Hematopoietic multipotent progenitor cell (in vitro differentiated cells): Measurements from ENCODE around the gene HGF. TPM values are rescaled to one million over a fixed set of nuclear protein-coding genes. Genes with fewer than 3 reads are reported as not detected.
"Not testable (repeated sequence)": the region's sequence is repeated elsewhere in the genome, so short reads cannot be mapped to it uniquely, and the experiment has no call there.

ENCODE experiments used
- DNase-seq, 3 donors: peaks; one replicate each; pipeline ENCODE4 v3.0.0-alpha.2; 2011 to 2015; ENCODE audit warnings: low read depth in 2 of 3, low spot score in 2 of 3
- total RNA-seq: library from RNA; depleted of rRNA; stranded (reverse); fragments of >200 nt; gene quantifications from one replicate; pipeline ENCODE4 v1.2.3, GENCODE V29; 2012

HGF gene
- total RNA-seq, 1 donor, result 9.4 TPM

DNA sequence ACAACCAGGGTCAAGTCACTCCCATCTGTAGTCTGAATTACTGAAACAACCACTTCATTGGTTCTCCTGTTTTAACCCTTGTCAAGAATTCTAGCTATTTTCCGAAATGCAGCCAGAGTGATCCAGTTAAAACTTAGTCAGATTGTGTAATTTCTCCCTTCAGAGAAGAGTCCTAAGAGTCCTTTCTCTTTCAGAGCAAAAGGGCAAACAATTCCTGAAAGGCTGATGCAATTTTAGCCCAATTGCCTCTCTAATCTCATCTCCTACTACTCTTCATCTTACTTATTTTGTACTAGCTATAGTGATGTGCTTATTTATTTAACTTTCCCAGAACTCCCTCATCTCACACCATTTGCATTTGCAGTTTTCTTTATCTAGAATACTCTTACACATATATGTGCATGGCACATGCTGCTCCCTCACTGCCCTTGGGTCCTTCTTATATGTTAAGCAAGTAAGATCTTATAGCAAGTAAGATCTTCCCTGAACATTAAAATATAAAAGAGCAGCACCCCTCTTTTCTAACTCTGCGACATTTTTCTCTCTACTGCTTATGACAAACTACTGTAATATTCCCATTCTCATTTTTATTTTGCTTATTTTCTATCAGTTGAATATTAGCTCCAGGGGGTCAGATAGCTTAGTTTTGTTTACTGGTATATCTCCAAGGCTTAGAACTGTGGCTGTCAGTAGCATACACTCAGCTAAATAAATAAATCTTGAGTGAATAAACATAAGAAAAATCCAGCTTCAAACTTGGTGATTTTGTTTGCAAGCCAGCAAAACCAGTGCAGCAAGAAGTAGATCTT, 44.6 kb downstream of the HGF start:
- DNase-seq, result no peak

DNA sequence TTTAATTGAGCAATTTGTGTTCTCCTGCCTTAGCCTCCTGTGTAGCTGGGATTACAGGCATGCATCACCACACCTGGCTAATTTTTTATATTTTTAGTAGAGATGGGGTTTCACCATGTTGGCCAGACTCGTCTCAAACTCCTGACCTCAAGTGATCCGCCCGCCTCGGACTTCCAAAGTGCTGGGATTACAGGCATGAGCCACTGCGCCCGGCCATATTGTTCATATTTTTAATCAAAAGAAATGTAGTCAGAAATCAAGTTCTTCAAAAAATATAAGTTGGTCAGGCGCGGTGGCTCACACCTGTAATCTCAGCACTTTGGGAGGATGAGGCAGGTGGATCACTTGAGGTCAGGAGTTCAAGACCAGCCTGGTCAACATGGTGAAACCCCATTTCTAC, 47.6 kb downstream of the HGF start:
- not testable (repeated sequence) for DNase-seq

DNA sequence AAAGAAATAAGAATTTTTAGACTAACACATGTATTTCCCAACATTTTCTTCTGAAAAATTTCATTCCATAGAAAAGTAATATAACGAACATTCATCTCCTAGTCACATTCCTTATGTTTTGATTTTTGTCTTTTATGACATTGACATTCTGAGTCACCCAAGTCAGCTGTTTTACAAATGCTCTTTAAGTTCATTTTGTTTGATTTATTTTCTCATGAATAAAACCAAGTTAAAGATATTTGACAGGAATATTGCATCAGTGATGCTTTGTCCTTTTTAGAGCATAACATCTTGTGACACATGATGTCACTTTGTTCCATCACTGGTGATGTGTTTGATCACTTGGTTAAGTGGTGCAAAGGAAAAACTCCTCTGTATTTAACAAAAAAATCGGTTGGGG, 48.4 kb downstream of the HGF start:
- no peak for DNase-seq

DNA sequence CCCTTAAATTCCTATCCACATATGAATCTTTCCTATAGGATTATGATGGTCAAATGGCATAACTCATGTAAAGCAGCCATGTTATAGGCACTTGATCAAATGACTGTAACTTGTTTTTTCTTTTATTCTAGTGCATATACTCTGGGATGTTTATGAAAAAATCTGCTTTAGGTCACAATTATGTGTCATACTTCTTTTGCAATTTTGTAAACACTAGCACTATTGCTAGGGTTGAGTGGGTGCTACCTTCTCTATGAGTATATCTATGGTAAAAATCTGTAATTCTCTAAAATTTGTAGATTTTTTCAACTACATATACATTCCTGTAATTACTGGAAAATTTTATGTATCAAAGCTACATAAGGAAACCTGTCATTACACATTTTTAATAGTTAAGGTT, 50.0 kb downstream of the HGF start:
- no peak for DNase-seq

DNA sequence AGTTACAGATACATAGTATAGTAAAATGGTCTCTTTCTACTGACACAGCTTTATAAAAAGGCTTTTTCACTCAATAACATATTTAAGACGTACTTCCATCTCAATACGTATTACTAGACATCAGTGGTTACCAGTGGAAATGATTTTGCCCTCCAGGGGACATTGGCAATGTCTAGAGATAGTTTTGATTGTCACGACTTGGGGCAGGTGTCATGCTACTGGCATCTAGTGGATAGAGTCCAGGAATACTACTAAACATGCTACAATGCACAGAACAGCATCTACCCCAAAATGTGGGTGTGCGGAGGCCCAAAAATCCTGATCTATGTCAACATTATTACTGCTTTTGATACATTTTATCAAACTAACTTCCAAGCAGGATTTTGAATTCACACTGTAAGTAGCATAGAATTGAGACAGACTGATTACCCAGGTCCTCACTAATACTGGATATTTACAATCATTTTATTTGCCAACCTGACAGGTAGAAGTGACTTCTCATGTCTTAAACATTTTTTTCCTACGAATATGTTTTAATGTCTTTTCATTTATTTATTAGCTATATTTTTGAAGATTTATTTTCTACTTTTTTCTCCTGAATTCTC, 53.8 kb downstream of the HGF start:
- no peak for DNase-seq

DNA sequence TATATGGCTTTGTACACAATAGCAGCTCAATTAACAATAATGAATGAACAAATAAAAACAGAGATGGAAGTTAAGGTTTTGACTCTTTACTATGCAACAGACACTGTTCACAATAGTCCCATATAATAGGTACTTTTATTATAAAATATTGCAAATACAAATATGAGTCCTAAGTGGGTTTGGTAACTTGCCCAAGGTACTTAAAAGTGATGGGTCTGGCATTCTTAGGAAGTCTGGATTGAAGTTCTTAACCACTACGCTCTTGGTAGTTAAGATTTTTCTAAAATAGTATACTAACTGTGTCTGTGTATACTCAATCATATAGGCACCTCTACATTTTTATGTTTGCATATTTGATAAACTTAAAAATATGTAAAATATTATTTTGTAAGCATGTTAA, 55.5 kb downstream of the HGF start:
- DNase-seq, result no peak

DNA sequence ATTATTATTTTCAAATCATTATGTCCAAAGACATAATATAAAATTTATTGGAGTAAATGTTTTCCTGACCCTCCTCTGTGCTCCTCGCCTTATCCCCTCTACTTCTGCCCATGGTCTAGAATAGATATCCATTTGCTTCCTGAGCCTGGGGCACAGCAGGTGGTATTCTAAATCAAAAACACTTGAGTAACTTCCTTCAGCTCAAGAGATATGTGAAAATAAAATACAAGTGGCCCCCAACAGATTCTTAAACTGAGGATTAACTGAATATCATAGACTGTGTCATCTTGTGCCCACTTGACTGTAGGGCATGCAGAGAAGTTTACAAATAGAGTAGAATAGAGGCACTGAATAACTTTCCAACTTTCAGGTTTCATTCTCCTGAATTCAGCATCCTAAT, 59.1 kb downstream of the HGF start:
- DNase-seq, result no peak

DNA sequence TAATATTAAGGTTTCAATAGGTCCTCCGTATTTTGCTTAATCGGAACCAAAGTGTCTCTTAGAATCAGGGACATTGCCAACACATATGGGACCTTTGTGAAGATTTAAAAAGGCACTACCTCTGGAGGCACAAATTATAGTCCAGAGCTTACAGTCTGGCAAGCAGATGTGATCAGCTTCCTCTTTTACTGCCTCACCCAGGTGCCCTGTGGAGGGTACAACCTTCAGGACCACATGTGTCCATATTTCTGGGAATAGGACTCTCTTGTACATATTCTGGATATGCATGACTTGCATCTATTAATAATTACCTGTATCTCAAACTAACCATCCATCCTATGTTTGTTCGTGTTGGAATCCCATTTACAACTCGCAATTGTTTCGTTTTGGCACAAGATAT, 60.0 kb downstream of the HGF start:
- no peak for DNase-seq

DNA sequence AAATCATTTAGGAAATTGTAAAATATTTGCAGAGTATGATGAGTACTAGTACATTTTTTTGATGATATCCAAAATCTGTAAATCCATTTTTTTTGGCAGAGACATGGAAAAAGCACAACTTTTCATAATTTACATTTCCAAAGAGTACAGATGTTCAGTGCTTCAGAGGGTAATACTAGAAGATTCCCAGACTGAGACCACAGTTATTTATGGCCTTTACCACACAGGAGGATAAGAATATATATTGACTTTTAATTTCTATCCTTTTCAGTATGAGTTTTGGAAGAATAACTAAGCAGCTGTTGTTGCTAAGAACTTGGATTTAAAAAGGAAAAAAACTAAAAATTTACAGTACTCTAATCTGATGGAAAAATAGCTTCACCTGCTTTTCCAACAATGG, 61.9 kb downstream of the HGF start:
- DNase-seq, result no peak

DNA sequence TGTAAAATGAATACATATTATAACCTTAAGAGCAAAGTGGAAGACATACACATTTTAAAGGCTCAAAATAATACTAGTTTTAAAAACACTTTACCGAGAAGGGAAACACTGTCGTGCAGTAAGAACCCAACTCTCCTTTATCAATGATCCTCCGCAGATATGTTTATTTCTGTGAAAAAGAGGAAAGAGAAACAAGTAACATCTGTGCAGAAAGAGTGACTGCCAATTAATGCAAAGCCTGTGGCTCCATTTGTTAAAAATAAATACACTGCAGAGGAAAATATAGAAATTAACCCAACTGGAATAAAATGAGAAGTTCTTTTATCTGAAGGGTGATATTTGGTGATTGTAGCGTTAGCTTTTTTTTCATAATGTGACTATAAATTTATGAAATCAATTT, 62.7 kb downstream of the HGF start:
- DNase-seq, result no peak

DNA sequence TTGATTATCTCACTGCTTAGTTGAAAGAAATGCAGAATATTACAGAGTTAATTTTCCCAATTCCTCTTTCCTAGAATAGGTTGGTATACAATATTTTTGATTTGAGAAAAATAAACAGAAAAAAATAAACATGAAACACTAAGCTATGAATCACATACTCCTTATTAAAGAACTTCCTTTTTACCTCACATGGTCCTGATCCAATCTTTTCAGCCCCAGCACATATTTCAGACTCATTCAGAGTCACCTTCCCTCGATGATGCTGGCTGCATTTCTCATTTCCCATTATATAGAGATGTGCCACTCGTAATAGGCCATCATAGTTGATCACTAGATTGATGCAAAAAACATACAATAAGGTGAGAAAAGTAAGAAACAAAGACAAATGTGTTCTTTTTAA, 64.6 kb downstream of the HGF start:
- DNase-seq, result no peak

DNA sequence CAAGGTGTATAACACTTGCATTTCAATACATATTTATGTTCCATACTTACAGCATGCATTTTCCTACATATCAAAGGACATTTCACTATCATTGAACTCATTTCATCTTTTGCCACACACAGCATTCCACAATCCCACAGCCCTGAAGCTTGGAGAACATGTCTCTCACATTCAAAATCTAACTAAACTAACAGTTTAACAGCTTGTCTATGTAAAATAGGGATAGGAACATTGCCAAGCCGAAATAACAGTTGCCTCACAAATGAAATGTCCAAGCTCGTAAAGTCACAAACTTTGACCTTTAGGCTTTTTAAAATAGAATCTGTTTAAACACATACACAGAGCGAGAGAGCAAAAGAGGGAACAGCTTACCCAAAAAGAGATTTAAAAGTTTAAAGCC, 65.3 kb downstream of the HGF start:
- DNase-seq, result no peak

DNA sequence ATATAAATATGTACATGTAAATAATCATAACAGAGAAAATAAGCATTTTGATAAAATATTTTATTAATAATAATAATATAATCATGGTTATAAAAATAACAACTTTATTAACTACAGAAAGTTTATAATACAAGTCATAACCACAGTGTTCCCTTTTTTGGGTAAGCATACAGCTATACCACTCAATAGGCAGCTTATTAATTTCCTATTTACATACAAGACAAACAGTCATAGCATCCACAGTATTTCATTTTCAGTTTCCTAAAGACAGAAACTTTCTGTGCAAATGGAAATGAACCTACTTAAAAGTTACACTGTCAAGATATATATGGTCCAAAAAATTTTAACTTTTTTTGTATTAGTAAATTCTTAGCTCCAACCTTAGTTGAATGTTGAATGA, 70.9 kb downstream of the HGF start:
- no peak for DNase-seq

DNA sequence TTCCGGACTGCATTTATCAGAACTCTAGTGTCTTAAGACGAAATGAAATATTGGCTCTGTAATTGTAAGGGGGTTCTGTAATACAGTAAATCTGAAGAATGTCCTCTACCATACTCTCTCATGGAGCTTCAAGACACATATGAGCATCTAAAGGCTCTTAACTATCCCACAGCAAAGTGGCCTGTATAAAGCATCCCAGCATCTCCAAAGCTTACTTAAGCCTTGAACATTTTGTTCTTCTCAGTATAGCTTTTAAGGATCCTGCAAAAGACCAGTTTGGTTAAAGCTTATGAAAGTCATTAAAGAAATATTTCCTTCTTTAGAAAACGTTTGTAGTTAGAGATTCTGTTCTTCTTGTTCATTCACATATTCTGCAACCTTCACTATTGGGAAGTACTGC, 75.1 kb downstream of the HGF start:
- no peak for DNase-seq

DNA sequence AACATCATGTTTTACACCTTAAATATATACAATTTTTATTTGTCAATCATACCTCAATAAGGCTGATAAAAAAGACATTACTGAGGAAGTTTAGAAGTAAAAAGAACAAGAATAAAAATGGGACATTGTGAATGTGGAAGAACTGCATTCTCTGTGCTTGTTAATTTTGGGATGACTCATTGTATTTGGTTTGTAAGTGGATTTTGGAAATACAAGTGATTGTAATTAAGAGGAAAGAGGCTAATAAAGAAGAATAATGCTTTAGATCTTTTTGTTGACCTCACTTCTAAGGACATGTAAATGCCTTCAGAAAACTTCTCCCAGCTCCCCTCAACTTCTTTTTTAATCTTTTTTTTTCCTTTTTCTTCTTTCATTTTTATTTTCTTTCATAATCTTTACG, 76.0 kb downstream of the HGF start:
- DNase-seq, result no peak

DNA sequence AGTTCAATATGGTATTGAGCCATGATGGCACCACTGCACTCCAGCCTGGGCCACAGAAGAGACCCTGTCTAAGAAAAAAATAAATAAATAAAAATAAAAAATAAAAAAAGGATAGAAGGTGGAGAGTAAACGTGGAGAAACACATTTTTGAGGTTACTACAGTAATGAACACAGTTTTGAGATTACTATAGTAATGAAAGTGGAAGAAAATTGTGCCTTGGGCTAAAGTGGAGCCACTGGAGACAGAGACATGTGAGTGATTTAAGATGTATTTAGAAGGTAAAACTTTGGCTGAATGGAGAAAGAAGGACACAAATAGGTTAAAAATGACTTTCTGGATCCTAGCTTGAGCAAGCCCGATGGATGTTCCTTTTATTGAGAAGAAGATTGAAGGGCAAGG, 76.8 kb downstream of the HGF start:
- DNase-seq, result no peak

DNA sequence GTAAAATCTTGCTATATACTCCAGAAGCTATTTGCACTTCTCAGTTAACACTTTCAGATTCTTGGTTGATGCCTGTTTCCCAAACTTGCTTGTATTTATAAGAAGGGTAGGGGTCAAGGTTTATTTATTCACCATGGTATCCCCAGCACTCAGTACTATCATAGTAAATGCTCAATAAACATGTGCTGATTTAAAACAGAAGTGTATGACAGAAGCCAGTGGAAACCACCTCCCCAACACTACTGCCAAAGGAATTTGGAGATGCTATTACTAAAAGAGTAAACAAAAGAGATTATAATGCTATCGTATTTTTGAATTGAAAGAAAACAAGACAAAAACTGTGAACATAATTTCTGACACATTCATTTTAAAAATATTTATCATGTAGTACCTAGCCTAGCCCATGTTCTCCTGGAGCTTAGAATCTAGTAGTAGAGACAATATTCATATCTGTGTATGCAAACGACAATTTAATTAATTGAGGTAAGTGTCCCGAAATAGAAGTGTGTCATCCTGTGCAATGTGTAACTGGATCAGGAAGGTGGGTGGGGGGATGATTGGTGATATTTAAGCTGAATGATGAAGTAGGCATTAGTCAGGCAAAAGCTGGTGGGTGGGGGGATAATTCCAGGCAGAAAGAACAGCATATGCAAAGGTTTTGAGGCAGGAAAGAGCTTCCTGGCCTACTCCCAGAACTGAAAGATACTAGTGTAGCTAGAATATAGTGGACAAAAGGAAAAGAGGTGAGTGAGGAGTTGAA, 77.5 kb downstream of the HGF start:
- DNase-seq, result no peak

DNA sequence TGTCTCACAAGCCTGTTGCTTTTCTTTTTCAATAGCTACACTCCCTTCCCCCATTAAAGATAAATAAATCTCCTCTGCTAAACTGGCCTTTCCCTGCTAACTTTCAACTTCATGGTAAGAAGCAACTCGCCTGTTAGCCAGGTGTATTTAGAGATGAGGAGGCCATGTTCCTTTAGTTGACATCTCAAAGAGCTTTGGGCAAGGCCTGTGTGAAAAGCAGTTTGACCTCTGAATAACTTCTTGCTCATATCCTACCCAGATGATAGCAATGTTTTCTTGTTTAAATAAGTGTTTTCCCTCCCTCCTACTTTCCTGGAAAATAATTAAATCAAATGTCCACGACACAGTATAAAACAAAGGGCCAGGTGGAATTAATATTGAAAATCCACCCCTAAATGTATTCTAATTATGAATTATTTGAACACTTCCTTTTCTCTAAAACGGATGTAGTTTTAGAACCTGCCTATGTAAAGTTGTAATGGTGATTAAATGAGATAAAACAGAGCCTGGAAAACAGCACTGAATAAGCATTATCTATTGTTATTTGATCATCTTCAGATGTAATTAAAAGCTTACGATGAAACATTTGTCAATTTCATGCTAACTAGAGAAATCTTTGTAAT, 78.5 kb downstream of the HGF start:
- DNase-seq, result no peak

DNA sequence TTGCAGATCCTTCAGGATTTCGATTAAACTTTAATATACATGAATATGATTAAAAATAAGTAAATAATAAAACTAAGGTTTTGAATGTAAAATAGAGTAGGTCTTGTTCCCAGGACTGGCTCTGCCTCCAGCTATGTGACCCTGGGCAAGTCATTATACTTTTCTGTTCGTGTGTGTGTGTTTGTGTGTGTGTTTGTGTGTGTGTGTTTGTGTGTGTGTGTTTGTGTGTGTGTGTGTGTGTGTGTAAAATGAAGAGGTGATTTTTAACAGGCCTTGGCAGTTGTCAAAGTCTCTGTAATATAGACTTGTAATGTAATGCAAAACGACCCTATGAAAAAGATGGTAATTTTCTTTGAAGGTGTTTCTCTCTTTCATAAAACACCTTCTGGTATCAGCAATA, 79.2 kb downstream of the HGF start:
- no peak for DNase-seq

DNA sequence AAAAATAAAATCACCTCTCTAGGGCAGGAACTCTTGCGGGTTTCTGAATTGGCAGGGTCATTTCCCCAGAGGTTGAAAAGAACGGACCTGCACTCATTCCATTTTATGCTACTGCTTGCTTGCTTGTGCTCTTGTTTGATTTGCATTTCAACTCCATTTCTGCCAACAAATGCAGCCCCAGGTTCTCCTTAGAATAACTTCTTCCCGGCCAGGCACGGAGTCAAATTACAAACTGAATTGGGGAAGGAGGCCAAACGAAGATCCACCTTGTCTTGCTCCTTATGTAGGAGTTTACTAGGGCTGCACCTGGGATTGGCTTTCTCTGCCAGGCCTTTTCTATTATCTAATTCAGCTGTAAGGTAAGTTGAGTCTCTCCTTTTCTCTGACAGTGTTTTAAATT, 79.6 kb downstream of the HGF start:
- no peak for DNase-seq

DNA sequence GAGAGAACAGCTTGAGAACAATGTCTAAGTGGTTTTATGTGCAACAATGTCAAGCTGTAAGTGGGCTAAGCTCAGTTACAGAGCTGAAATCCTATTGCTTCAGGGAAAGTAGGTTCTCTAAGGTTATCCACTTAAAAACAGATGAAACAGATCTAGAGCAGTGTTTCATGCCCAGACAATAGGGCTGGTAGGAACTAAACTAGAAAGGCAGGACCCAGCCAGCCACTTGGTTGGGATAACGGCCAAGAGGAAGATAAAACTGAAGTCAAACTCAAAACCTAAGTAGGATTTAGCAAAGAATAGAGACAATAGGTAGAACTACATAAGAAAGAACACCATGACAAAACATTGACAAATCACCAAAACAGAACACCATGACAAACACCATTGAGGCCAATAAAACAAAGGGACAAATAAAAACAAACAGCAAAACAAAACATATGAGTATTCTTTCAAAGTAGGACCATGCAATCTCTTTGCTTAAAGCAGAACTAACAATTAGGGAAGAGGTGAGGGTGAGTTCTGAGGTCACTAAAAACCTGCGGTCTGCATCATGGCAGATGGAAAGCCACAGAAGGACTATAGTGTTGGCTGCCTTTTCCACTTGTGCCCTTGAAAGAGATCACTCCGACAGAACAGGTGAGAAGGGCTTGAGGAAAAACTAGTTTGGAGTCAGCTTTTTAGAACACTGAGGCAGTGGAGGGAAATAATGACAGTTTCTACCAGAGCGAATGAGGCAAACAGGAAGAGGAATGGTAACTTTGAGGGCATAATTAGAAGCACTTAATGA, 81.0 kb downstream of the HGF start:
- DNase-seq, result no peak
